Epithelial cell of prostate (primary cell): Measurements from ENCODE around the gene LRP3.
"Not testable (repeated sequence)": the region's sequence is repeated elsewhere in the genome, so short reads cannot be mapped to it uniquely, and the experiment has no call there.

Experiments used
- DNase-seq: peaks from one replicate; pipeline ENCODE4 v3.0.0-alpha.2; 2011; ENCODE audit warnings: low read depth, low spot score
- H3K27ac ChIP-seq: fragments of 450-650 bp; 2 replicates; pipeline ENCODE4 v1.5.1; 2017; ENCODE audit warnings: mild to moderate bottlenecking

Gene LRP3

GRCh38 chr19:33175156-33175782 is 18.9 kb upstream of the LRP3 start:
- DNase-seq: no peak
- H3K27ac ChIP-seq: no peak overlapping the region

- H3K27ac ChIP-seq: peak overlapping the region; percentile 66
- DNase-seq: no peak
Observed at GRCh38 chr19:33175886-33176669, 18.1 kb upstream of the LRP3 start.

DNA sequence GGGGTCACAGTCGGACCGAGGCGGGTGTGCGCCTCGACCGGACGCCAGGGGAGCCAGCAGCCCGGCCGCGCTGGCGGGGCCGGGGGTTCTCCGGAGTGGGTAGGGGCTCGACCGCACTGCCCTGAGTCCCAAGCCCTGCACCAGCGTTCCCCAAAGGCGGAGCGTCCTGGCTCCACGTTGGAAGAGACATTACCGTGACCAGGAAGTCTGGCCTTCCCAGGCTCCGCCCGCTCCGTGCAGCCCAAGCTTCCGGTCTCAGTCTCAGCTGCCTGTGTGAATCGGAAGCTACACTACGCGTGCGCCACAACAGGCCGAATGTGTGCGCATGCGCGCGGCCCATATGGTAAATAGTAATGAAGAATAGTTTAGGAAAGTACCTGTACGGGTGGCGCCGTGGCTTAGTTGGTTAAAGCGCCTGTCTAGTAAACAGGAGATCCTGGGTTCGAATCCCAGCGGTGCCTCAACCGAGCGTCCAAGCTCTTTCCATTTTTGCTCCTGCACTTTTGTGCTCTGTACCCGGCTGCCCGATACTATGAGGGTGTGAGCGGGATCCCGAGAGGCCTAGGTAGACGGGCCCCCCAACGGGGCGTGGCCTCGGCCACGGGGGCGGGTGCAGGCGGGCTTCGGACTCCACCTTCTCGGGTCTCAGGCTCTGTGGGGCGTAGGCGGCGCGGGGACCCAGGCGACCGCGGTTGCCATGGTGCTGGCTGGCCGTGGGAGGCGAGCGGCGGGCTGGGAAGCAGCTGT is 17.3 kb upstream of the LRP3 start:
- peak overlapping the region; percentile 66 for H3K27ac ChIP-seq
- DNase-seq: peak; percentile 84

GRCh38 chr19:33177417-33177979 is 16.6 kb upstream of the LRP3 start:
- DNase-seq: no peak
- peak overlapping the region; percentile 32 for H3K27ac ChIP-seq

DNA sequence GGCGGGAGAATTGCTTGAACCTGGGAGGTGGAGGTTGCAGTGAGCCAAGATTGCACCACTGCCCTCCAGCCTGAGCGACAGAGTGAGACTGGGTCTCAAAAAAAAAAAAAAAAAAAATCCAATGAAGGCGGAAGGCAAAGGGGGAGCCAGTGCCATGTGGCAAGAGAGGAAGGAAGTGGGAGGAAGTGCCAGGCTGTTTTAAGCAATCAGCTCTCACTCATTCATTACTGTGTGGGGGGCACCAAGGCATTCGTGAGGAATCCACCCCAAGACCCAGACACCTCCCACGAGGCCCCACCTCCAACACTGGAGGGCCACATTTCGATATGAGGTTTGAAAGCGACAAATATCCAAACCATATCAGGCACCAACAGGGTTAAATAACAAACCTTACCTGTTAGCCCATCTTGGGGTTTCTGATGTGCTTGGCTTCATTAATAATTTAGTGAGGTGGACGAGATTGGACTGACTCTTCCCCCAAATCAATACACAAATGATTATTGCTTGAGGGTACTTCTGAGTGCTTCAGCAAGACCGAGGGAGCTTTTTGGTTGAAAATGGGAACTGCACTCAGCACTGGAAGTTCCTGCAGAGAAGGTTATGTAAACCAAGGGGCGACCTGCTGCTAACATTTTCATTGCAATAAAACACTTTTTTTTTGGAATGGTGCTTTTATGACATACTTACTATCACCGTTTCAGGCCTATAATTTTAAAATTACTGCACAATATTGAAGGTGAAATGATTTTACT is 7.5 kb upstream of the LRP3 start:
- no peak for DNase-seq
- H3K27ac ChIP-seq: no peak overlapping the region

DNA sequence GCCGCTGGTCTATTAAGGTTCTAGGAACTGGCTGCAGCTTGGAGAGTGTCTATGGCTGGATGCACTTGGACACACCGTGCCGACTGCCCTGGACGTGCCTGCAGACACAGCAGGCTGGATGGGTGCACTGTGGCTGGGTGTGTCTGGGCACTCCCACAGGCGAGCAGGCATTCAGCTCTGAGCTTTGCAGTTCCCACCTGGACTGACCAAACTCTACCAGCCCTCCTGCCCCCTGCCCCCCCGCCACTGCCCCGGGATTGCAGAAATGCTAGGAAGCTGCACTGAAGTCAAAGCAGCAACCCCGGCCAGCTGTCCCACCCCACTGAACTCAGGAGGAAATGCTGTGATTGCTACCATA is 7.0 kb upstream of the LRP3 start:
- DNase-seq: no peak
- no peak overlapping the region for H3K27ac ChIP-seq

- H3K27ac ChIP-seq: no peak overlapping the region
- no peak for DNase-seq
Observed at GRCh38 chr19:33189453-33189852, 4.7 kb upstream of the LRP3 start.

DNA sequence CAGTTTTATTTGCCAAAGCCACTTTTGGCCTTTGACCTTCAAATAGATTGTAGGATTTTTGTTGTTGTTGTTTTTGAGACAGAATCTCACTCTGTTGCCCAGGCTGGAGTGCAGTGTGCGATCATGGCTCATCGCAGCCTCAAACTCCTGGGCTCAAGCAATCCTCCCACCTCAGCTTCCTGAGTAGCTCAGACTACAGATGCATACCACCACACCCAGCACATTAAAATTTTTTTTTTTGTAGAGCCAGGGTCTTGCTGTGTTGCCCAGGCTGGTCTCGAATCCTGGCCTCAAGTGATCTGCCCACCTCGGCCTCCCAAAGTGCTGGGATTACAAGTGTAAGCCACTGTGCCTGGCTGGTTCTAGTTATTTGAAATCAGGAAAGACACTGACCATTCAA is 3.0 kb upstream of the LRP3 start:
- not testable (repeated sequence) for DNase-seq, H3K27ac ChIP-seq

DNA sequence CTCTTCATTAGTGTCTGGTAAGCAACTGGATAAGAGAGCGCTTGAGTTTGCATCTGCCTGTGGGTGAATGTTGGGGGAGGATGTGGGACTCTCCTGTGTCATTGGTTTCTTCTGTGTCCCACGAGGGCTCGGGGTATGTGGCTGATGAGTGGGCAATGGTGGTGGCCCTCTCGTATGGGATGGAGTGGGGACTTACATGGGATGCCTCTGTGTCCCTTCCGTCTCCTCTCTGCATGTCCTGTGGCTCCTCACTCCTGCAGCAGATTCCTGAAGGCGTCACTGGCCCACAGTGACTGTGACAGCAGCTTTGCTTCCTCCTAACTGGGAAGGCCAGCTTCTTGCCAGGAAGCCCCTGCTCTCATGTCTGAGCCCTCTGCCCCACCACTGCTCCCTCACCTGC is 2.6 kb upstream of the LRP3 start:
- H3K27ac ChIP-seq: no peak overlapping the region
- no peak for DNase-seq

- DNase-seq: no peak
Observed at GRCh38 chr19:33192010-33192409, 2.1 kb upstream of the LRP3 start.

DNA sequence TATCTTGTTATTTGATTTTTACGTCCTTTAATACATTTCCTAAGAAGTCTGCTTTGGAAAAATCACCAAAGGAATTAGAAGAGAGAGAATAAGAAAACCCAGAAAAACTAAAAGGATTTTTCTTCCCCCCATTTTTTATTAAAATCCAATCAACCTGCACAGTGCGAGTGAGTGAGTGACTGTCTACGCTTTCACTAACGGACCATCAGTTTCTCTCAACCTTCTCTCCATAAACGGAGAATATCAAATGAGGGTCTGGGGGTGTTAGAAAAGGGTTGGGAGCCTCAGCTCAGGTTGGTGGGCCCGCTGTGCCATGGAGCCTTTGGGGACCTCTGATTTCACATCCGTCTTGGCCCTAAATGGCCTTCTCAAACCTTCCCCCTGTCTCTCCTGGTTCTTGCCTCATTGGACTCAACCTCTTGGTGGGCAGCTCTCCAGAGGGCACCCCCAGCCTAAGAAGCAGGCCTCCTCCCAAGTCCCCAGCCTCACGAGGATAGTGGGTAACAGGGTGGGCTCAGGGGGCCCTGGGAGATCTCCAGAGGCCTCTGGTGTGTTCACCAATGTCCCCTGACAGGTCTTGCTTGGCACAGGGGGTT is 763 bp upstream of the LRP3 start:
- no peak overlapping the region for H3K27ac ChIP-seq
- no peak for DNase-seq

More at GRCh38 chr19:33192010-33192409, 2.1 kb upstream of the LRP3 start:
- H3K27ac ChIP-seq: no peak overlapping the region

GRCh38 chr19:33194532-33194885 is 379 bp downstream of the LRP3 start:
- H3K27ac ChIP-seq: no peak overlapping the region
- no peak for DNase-seq

GRCh38 chr19:33194886-33195644 is 935 bp downstream of the LRP3 start:
- H3K27ac ChIP-seq: no peak overlapping the region
- DNase-seq: no peak

DNA sequence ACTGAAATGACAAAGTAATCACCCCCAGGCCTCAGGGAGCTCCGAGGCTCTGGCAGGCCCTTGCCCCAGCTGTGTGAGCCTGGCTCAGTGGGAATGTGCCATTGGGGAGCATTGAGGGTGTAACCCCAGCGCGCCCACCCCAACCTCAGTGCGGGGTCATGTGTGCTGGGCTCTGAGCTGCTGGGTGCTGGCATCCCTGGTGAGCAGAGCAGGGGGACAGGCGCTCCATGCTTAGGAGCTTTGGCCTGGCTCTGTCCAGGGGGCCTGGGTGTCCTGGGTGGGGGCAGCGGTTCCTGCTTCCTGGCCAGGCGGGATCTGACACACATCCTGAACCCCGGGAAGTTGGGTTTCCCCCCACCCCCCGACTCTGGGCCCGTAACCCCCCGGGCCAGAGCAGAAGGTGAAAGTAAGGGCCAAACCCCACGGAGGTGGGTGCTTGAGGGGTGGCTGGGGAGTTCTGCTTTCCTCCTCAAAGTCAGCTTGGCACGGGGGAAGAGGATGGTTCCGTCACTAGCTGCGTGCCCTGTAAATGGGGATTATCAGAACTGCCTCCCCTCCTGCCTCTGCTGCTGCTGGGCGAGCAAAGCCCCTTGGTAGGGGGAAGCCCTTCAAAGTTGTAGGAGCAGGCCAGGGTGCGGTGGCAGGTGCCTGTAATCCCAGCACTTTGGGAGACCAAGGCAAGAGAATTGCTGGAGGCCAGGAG is 1.7 kb downstream of the LRP3 start:
- H3K27ac ChIP-seq: no peak overlapping the region
- no peak for DNase-seq

GRCh38 chr19:33196446-33197193 is 2.5 kb downstream of the LRP3 start:
- no peak for DNase-seq
- no peak overlapping the region for H3K27ac ChIP-seq

GRCh38 chr19:33197591-33198000 is 3.5 kb downstream of the LRP3 start:
- no peak for DNase-seq
- H3K27ac ChIP-seq: no peak overlapping the region

DNA sequence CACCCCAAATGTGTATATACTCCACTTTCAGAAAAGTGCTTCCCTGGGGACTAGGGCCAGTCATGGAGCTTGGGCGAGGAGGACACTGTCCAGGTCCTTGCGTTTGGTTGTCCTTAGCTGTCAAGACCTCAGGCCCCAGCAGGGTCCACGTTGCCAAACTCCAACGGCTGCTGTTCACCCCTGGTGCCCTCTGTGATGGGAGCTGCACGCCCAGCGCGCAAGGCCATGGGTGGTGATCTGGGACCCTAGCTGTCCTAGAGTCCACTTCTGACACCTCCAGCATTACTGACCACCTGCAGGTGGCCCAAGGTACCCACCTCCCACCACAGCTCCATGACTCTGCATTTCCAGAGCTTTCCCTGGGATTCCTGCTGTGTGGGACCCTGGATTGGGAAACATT is 4.0 kb downstream of the LRP3 start:
- H3K27ac ChIP-seq: no peak overlapping the region
- no peak for DNase-seq
